PC-3 (cell line): ENCODE data around the gene CLINT1. TPM values are rescaled to one million over a fixed set of nuclear protein-coding genes. Genes with fewer than 3 reads are reported as not detected.

Experiments used
- ATAC-seq: fragments of 200-7000 bp; cut with Tn5 transposase; 2 replicates; pipeline ENCODE4 v1.9.1; 2020; ENCODE audit warnings: mild to moderate bottlenecking, moderate library complexity
- Bru-seq: library from RNA; stranded (reverse); fragments of 400-500 nt; gene quantifications from one replicate; lab custom pipeline; 2021; lab: Mats Ljungman, UMichigan
- BruChase-seq, 2 experiments: library from RNA; stranded (reverse); fragments of 400-500 nt; gene quantifications; one replicate each; lab custom pipeline; 2021; lab: Mats Ljungman, UMichigan
- BruUV-seq: library from RNA; stranded (reverse); fragments of 400-500 nt; replicated peaks from 2 replicates; lab custom pipeline; 2021; lab: Mats Ljungman, UMichigan
- CTCF ChIA-PET: fragments of 300-600 bp; sonication (Branson Sonifier 250); formaldehyde crosslinking; loops from one replicate; lab custom pipeline; 2022; ENCODE audit warnings: antibody characterized with exemption; lab: Charles Lee
- POLR2A ChIA-PET: fragments of 300-600 bp; sonication (Branson Sonifier 250); formaldehyde crosslinking; loops from one replicate; lab custom pipeline; 2022; ENCODE audit warnings: antibody characterized with exemption; ENCODE audit not compliant: unreplicated experiment; lab: Charles Lee
- DNase-seq: peaks from one replicate; pipeline ENCODE4 v3.0.0-alpha.2; 2015
- H2AFZ ChIP-seq: fragments of 300-600 bp; sonication (generic); 2 replicates; pipeline ENCODE4 v1.6.0; 2016; ENCODE audit warnings: antibody characterized with exemption, low read length
- H3F3A ChIP-seq: fragments of 300-600 bp; sonication (generic); one replicate; pipeline ENCODE4 v1.6.0; 2017; ENCODE audit warnings: antibody characterized with exemption, low read length, control low read depth, mild to moderate bottlenecking; ENCODE audit not compliant: unreplicated experiment
- H3K27ac ChIP-seq: fragments of 300-600 bp; sonication (generic); 2 replicates; pipeline ENCODE4 v1.5.1; 2016; ENCODE audit warnings: mild to moderate bottlenecking, low read length
- H3K27me3 ChIP-seq: fragments of 300-600 bp; sonication (generic); 2 replicates; pipeline ENCODE4 v1.6.1; 2016; ENCODE audit warnings: low read length, mixed read lengths
- H3K36me3 ChIP-seq: fragments of 300-600 bp; sonication (generic); 2 replicates; pipeline ENCODE4 v1.6.1; 2016; ENCODE audit warnings: low read depth, mixed run types, low read length, mixed read lengths
- H3K4me1 ChIP-seq: fragments of 300-600 bp; sonication (generic); 2 replicates; pipeline ENCODE4 v1.5.1; 2016; ENCODE audit warnings: low read length; ENCODE audit not compliant: insufficient read depth
- H3K4me2 ChIP-seq: fragments of 300-600 bp; sonication (generic); 2 replicates; pipeline ENCODE4 v1.6.0; 2016; ENCODE audit warnings: low read length
- H3K4me3 ChIP-seq: fragments of 300-600 bp; sonication (generic); 2 replicates; pipeline ENCODE4 v1.5.1; 2016; ENCODE audit warnings: mild to moderate bottlenecking, low read length, mixed read lengths
- H3K79me2 ChIP-seq: fragments of 300-600 bp; sonication (generic); 2 replicates; pipeline ENCODE4 v1.6.1; 2017; ENCODE audit warnings: low read length, mixed read lengths
- H3K9ac ChIP-seq: fragments of 300-600 bp; sonication (generic); 2 replicates; pipeline ENCODE4 v1.6.0; 2016; ENCODE audit warnings: mild to moderate bottlenecking, low read length
- H3K9me2 ChIP-seq: fragments of 300-600 bp; sonication (generic); replicated peaks from 2 replicates; pipeline ENCODE4 v1.6.1; 2016; ENCODE audit warnings: mixed run types, low read length, mixed read lengths
- H3K9me3 ChIP-seq: fragments of 300-600 bp; sonication (generic); 2 replicates; pipeline ENCODE4 v1.6.1; 2016; ENCODE audit warnings: low read length, mixed read lengths
- H4K20me1 ChIP-seq: fragments of 300-600 bp; sonication (generic); 2 replicates; pipeline ENCODE4 v1.6.1; 2016; ENCODE audit warnings: low read length, mixed read lengths
- EZH2 ChIP-seq: fragments of 300-600 bp; sonication (generic); IDR thresholded peaks from one replicate; pipeline ENCODE4 v1.6.1; 2017; ENCODE audit warnings: antibody characterized with exemption, mild to moderate bottlenecking, low read length; ENCODE audit not compliant: unreplicated experiment
- EZH2phosphoT487 ChIP-seq: fragments of 300-600 bp; sonication (generic); IDR thresholded peaks from 2 replicates; pipeline ENCODE4 v1.6.1; 2018; ENCODE audit warnings: mild to moderate bottlenecking, antibody characterized with exemption, low read length, borderline replicate concordance
- intact Hi-C: fragments of 100-400 bp; cut with micrococcal nuclease; formaldehyde crosslinking; loops from 2 replicates; pipeline ENCODE4 v1.9.0; 2023
- long read RNA-seq: library from polyadenylated mRNA; unstranded; transcript quantifications from one replicate; pipeline ENCODE4 v2.0.0, GENCODE V29; 2021; ENCODE audit not compliant: unreplicated experiment
- total RNA-seq: library from RNA; depleted of rRNA; stranded (reverse); fragments of >200 nt; gene quantifications from 2 replicates; pipeline ENCODE4 v1.2.3, GENCODE V29; 2014; rRNA removed
- TF ChIP-seq, protein P1 (sequence below): fragments of 300-600 bp; sonication (generic); conservative IDR thresholded peaks from 2 replicates; pipeline ENCODE4 v1.5.1; 2017; ENCODE audit warnings: antibody characterized with exemption, low read depth, mild to moderate bottlenecking, low read length

The CLINT1 gene
- total RNA-seq (125 and 131 TPM in 2 replicates), Bru-seq, nascent RNA (percentile 97 among the genes with signal in this experiment), BruChase-seq, experiment 1, labeled RNA remaining after a 6-hour chase (percentile 93 among the genes with signal in this experiment), BruChase-seq, experiment 2, labeled RNA remaining after a 2-hour chase (percentile 95 among the genes with signal in this experiment)
- long read RNA-seq, transcript CLINT1-207 (12 exons, 2,346 nt): minor isoform, 238 of 807 reads
- long read RNA-seq, transcript CLINT1-208 (2 exons, 2,905 nt): minor isoform, 5 of 807 reads
- long read RNA-seq, transcript CLINT1-201 (12 exons, 3,440 nt): major isoform, 425 of 807 reads
- long read RNA-seq, partial matches to known transcripts: 63 of 807 reads
- long read RNA-seq, other reads (novel, unspliced or antisense): 73 of 807 reads

DNA sequence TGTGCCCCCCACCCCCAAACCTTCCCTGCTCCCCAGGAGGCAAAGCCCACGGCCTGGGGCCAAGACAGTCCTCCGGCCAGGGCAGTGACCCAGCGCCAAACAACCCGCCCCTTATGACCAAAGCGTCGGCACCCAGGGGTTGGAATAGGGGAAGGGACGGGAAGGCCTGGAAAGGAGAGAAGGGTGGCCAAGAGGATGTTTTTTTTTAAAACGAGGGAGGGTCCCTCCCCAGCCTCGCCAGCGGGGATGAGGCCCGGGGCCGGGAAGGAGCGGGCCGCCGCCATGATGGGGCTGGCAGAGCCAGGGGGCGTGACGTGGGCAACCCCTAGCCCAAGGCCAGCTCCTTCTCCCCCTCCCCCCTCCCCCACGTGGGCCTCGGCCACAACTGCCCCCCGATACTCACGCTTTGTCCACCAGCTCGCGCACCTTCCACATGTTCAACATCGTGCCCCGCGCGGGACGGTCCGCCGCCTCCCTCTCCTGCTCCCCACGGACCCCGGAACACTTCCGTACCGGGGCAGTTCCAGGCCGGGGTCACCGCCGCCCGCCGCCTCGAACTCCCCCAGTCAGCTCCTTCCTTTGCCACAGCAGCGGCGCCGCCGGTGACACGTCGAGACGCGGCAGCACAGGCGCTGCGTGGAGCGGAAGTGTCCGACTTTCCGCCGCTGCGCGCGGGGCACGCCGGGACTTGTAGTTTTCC is at the start of gene CLINT1:
Gene CLINT1 (minus strand): TSS at position 619 of the 700 bp plus-strand sequence. CDS start 175 bp downstream, at position 444.
- H3K27me3 ChIP-seq: no peaks in the 10 kb centered on the region
- DNase-seq (peak; percentile 98), ATAC-seq (peak; percentile 96)
- TSS peak; percentile 39 for BruUV-seq
- H2AFZ ChIP-seq: peak within 1 kb of the TSS; percentile 63
- intact Hi-C loops: loop anchor here (5.0 kb wide), 1 partner anchor 116 kb away; the partner anchor contains the start of gene LSM11
- H3K9me3 ChIP-seq: no peaks in the 10 kb centered on the region
- H3K36me3 ChIP-seq: no peaks in the 10 kb centered on the region
- no peaks in the 10 kb centered on the region for H3F3A ChIP-seq
- ChIA-PET POLR2A (interaction anchor here (0.5 to 0.6 kb wide), 3 partner anchors 17 to 66 kb away, joined by 3 read pairs; no protein-coding TSS in a partner anchor), CTCF (interaction anchor here (0.6 to 1.1 kb wide), 5 partner anchors 28 to 217 kb away, joined by 3 to 6 read pairs (median 3); no protein-coding TSS in a partner anchor)
- peaks cover 53% of the 10 kb centered on the region for H3K79me2 ChIP-seq
- H3K9me2 ChIP-seq: no peaks in the 10 kb centered on the region
- H3K4me2 ChIP-seq: peak within 1 kb of the TSS; percentile 89
- peak within 1 kb of the TSS; percentile 93 for H3K9ac ChIP-seq
- TF ChIP-seq, protein P1, sequence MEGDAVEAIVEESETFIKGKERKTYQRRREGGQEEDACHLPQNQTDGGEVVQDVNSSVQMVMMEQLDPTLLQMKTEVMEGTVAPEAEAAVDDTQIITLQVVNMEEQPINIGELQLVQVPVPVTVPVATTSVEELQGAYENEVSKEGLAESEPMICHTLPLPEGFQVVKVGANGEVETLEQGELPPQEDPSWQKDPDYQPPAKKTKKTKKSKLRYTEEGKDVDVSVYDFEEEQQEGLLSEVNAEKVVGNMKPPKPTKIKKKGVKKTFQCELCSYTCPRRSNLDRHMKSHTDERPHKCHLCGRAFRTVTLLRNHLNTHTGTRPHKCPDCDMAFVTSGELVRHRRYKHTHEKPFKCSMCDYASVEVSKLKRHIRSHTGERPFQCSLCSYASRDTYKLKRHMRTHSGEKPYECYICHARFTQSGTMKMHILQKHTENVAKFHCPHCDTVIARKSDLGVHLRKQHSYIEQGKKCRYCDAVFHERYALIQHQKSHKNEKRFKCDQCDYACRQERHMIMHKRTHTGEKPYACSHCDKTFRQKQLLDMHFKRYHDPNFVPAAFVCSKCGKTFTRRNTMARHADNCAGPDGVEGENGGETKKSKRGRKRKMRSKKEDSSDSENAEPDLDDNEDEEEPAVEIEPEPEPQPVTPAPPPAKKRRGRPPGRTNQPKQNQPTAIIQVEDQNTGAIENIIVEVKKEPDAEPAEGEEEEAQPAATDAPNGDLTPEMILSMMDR: no peak
- TF ChIP-seq EZH2 (no peak), EZH2phosphoT487 (no peak)
- H4K20me1 ChIP-seq: peaks cover 46% of the 10 kb centered on the region
- H3K4me3 ChIP-seq: peak within 1 kb of the TSS; percentile 93
- H3K27ac ChIP-seq: peak within 1 kb of the TSS; percentile 41
- peaks cover 19% of the 10 kb centered on the region for H3K4me1 ChIP-seq

DNA sequence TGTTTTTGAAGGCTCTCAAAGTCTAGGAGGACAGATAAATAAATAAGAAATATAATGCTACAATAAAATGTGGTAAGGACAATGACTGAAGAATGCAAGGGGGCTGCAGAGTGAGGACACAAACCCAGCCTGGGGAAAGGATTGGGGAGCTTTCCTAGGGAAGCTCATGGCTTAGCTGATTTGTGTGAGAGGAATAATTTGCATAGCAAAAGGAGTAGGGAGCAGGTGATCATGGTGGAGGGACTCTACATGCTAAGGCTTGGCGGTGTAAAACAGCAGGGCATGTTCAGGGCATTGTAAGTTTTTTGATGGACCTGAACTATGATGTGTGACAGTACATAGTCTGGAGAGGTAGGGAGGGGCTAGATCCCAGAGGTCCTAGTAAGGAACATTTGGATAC is 49.5 kb upstream of the CLINT1 start:
- POLR2A ChIA-PET: no interaction called here
- TF ChIP-seq EZH2 (no peak), EZH2phosphoT487 (no peak)
- TF ChIP-seq, protein P1: no peak
- CTCF ChIA-PET: no interaction called here

More for the DNA sequence above, 49.5 kb upstream of the CLINT1 start:
- Histone ChIP-seq H3K9me3 (no peaks in the 10 kb centered on the region), H2AFZ (no peak overlapping the region), H3K4me3 (no peak overlapping the region), H3K4me1 (0 out of 2 replicates have a peak, but pooled peaks cover 7% of the 10 kb centered on the region), H3K79me2 (no peaks in the 10 kb centered on the region), H3K27ac (no peak overlapping the region), H3K36me3 (no peaks in the 10 kb centered on the region), H3K9me2 (no peaks in the 10 kb centered on the region), H3K9ac (no peak overlapping the region), H4K20me1 (no peaks in the 10 kb centered on the region), H3F3A (no peaks in the 10 kb centered on the region), H3K27me3 (no peaks in the 10 kb centered on the region), H3K4me2 (no peak overlapping the region)
- intact Hi-C loops: no loop called here
- no TSS peak for BruUV-seq
- DNase-seq (no peak), ATAC-seq (no peak)
